Testis (tissue), 2 donors: ENCODE results near the gene RANBP3L.

Experiments used
- CTCF ChIP-seq, 3 experiments: fragments of 450-650 bp in 2 of 3; fragments of 200-600 bp in 1 of 3; sonication (generic) in 1 of 3; IDR thresholded peaks; one replicate each; pipeline ENCODE4 v1.5.1; 2016 to 2019; ENCODE audit warnings: antibody characterized with exemption in 3 of 3, mild to moderate bottlenecking in 2 of 3, moderate library complexity in 1 of 3
- POLR2A ChIP-seq: fragments of 450-650 bp; IDR thresholded peaks from one replicate; pipeline ENCODE4 v1.6.1; 2017; ENCODE audit warnings: antibody characterized with exemption, mild to moderate bottlenecking, moderate library complexity

- TF ChIP-seq POLR2A (no peak), CTCF (IDR thresholded peaks at IDR 0.05) (no peak)
These were observed 83.7 kb downstream of the RANBP3L start for GRCh38 chr5:36217988-36218387.
